ENCODE measurements around the gene IDUA.
"Not testable (repeated sequence)": the region's sequence is repeated elsewhere in the genome, so short reads cannot be mapped to it uniquely, and the experiment has no call there.

The IDUA gene

GRCh38 chr4:1050486-1051213 is 63.8 kb downstream of the IDUA start:
- Histone ChIP-seq H3K4me3 (ENCODE audit: low read length) (no peak overlapping the region), H3K9me3 (ENCODE audit: control insufficient read depth, insufficient read depth, low read length) (no peaks in the 10 kb centered on the region), H3K36me3 (ENCODE audit: control insufficient read depth, insufficient read depth, low read length) (no peaks in the 10 kb centered on the region), H3K27ac (ENCODE audit: low read length) (no peak overlapping the region), H3K27me3 (ENCODE audit: control insufficient read depth, insufficient read depth, low read length) (no peaks in the 10 kb centered on the region; the same call in 1 of the 2 replicates), H3K4me1 (ENCODE audit: control insufficient read depth, insufficient read depth, low read length) (peaks cover 2% of the 10 kb centered on the region; the same call in 1 of the 2 replicates)
- WGBS (ENCODE audit: insufficient coverage, insufficient read length) = no CpG with 5 or more reads among the region's 40 CpGs
- DNase-seq (ENCODE audit: low read depth, low spot score) = no peak

- no peaks in the 10 kb centered on the region for H3K36me3 ChIP-seq (ENCODE audit: control insufficient read depth, insufficient read depth, low read length)
- H3K27ac ChIP-seq (ENCODE audit: low read length) = no peak overlapping the region
- H3K4me3 ChIP-seq (ENCODE audit: low read length) = no peak overlapping the region
- DNase-seq (ENCODE audit: low read depth, low spot score) = no peak
- WGBS (ENCODE audit: insufficient coverage, insufficient read length) = no CpG with 5 or more reads among the region's 9 CpGs
- no peaks in the 10 kb centered on the region for H3K9me3 ChIP-seq (ENCODE audit: control insufficient read depth, insufficient read depth, low read length)
- no peaks in the 10 kb centered on the region; the same call in 1 of the 2 replicates for H3K27me3 ChIP-seq (ENCODE audit: control insufficient read depth, insufficient read depth, low read length)
- H3K4me1 ChIP-seq (ENCODE audit: control insufficient read depth, insufficient read depth, low read length) = peaks cover 2% of the 10 kb centered on the region; the same call in 1 of the 2 replicates
These were observed 64.6 kb downstream of the IDUA start for GRCh38 chr4:1051472-1051871.

GRCh38 chr4:1052231-1052671 is 65.4 kb downstream of the IDUA start:
- no peak for DNase-seq (ENCODE audit: low read depth, low spot score)
- H3K27me3 ChIP-seq (ENCODE audit: control insufficient read depth, insufficient read depth, low read length) = no peaks in the 10 kb centered on the region; the same call in 1 of the 2 replicates

GRCh38 chr4:1053080-1053661 is 66.3 kb downstream of the IDUA start:
- peaks cover 2% of the 10 kb centered on the region; the same call in 1 of the 2 replicates for H3K4me1 ChIP-seq (ENCODE audit: control insufficient read depth, insufficient read depth, low read length)
- H3K4me3 ChIP-seq (ENCODE audit: low read length) = no peak overlapping the region
- no peaks in the 10 kb centered on the region for H3K9me3 ChIP-seq (ENCODE audit: control insufficient read depth, insufficient read depth, low read length)
- no peak for DNase-seq (ENCODE audit: low read depth, low spot score)
- no peaks in the 10 kb centered on the region for H3K36me3 ChIP-seq (ENCODE audit: control insufficient read depth, insufficient read depth, low read length)
- no peaks in the 10 kb centered on the region; the same call in 1 of the 2 replicates for H3K27me3 ChIP-seq (ENCODE audit: control insufficient read depth, insufficient read depth, low read length)
- no CpG with 5 or more reads among the region's 24 CpGs for WGBS (ENCODE audit: insufficient coverage, insufficient read length)
- H3K27ac ChIP-seq (ENCODE audit: low read length) = no peak overlapping the region

More at GRCh38 chr4:1052231-1052671, 65.4 kb downstream of the IDUA start:
- Histone ChIP-seq H3K4me3 (ENCODE audit: low read length) (no peak overlapping the region), H3K9me3 (ENCODE audit: control insufficient read depth, insufficient read depth, low read length) (no peaks in the 10 kb centered on the region), H3K36me3 (ENCODE audit: control insufficient read depth, insufficient read depth, low read length) (no peaks in the 10 kb centered on the region), H3K27ac (ENCODE audit: low read length) (no peak overlapping the region), H3K4me1 (ENCODE audit: control insufficient read depth, insufficient read depth, low read length) (peaks cover 2% of the 10 kb centered on the region; the same call in 1 of the 2 replicates)
- no CpG with 5 or more reads among the region's 15 CpGs for WGBS (ENCODE audit: insufficient coverage, insufficient read length)

GRCh38 chr4:1053891-1054290 is 67.0 kb downstream of the IDUA start:
- H3K27ac ChIP-seq (ENCODE audit: low read length); H3K9me3 ChIP-seq (ENCODE audit: control insufficient read depth, insufficient read depth, low read length); H3K36me3 ChIP-seq (ENCODE audit: control insufficient read depth, insufficient read depth, low read length); H3K4me3 ChIP-seq (ENCODE audit: low read length); DNase-seq (ENCODE audit: low read depth, low spot score); H3K4me1 ChIP-seq (ENCODE audit: control insufficient read depth, insufficient read depth, low read length); H3K27me3 ChIP-seq (ENCODE audit: control insufficient read depth, insufficient read depth, low read length): not testable (repeated sequence)
- no CpG with 5 or more reads among the region's 7 CpGs for WGBS (ENCODE audit: insufficient coverage, insufficient read length)
